ENCODE results near the gene ARAP3.
"Not testable (repeated sequence)": the region's sequence is repeated elsewhere in the genome, so short reads cannot be mapped to it uniquely, and the experiment has no call there.

Gene ARAP3

DNA sequence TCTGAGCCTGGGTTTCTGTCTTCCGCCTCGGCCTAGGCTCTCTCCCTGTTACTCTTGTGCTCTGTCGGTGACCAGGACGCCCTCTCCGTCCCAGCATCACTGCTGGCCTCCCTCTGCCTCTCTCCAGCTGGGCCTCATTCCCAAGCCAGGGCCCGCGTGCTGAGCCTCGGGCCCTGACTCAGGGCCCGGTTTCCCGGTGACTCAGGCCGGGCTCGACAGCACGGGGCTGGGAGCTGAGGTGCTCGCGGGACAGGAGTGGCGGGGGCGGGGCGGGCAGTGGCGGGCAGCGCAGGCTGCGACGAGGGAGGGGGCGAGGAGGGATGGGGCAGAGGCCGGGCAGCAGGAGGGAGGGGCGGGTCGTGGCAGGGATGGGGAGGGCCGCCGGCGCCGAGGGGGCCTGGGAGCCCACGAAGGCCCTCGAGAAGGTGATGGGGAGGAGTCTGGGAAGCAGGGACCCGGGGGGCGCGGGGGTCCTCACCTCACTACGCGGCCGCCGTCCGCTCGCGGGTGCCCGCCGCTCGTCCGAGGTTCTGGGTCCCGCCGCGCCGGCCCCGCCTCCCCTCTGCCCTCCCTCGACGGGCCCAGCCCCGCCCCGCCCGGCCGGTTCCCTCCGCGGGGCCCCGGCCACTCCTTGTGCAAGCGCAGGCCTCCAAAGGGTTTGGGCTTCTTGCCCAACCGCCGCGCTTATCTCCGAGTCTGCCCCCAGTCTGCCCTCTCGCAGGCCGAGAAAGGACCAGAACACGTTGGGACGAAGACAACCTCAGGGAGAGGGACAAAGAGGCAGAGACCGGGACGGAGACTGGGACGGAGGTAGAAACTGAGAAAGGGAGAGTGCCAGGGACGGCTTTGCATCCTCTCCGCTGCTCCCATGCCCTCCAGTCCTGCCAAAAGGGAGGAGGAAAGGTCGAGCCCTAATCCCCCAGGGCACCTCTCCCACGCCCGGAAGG lies at the start of gene ARAP3:
ARAP3 (minus strand) TSS at position 536 of the 947 bp plus-strand sequence. CDS start 1,744 bp downstream, outside the sequence.
- TF ChIP-seq, protein P1, sequence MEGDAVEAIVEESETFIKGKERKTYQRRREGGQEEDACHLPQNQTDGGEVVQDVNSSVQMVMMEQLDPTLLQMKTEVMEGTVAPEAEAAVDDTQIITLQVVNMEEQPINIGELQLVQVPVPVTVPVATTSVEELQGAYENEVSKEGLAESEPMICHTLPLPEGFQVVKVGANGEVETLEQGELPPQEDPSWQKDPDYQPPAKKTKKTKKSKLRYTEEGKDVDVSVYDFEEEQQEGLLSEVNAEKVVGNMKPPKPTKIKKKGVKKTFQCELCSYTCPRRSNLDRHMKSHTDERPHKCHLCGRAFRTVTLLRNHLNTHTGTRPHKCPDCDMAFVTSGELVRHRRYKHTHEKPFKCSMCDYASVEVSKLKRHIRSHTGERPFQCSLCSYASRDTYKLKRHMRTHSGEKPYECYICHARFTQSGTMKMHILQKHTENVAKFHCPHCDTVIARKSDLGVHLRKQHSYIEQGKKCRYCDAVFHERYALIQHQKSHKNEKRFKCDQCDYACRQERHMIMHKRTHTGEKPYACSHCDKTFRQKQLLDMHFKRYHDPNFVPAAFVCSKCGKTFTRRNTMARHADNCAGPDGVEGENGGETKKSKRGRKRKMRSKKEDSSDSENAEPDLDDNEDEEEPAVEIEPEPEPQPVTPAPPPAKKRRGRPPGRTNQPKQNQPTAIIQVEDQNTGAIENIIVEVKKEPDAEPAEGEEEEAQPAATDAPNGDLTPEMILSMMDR (IDR thresholded peaks at IDR 0.05; ENCODE audit: control insufficient read depth, extremely low read depth, insufficient read depth): no peak
- DNase-seq (ENCODE audit: low read depth): no peak
- no peak within 1 kb of the TSS for H3K4me3 ChIP-seq (ENCODE audit: low read depth, low read length)

GRCh38 chr5:141729387-141730006 lies 47.5 kb upstream of the ARAP3 start:
- TF ChIP-seq, protein P1 (IDR thresholded peaks at IDR 0.05; ENCODE audit: control insufficient read depth, extremely low read depth, insufficient read depth): no peak

GRCh38 chr5:141725891-141726290 lies 43.9 kb upstream of the ARAP3 start:
- no peak overlapping the region for H3K4me3 ChIP-seq (ENCODE audit: low read depth, low read length)
- TF ChIP-seq, protein P1 (IDR thresholded peaks at IDR 0.05; ENCODE audit: control insufficient read depth, extremely low read depth, insufficient read depth): no peak
- no peak for DNase-seq (ENCODE audit: low read depth)

More at GRCh38 chr5:141729387-141730006, 47.5 kb upstream of the ARAP3 start:
- DNase-seq (ENCODE audit: low read depth): no peak
- no peak overlapping the region for H3K4me3 ChIP-seq (ENCODE audit: low read depth, low read length)

DNA sequence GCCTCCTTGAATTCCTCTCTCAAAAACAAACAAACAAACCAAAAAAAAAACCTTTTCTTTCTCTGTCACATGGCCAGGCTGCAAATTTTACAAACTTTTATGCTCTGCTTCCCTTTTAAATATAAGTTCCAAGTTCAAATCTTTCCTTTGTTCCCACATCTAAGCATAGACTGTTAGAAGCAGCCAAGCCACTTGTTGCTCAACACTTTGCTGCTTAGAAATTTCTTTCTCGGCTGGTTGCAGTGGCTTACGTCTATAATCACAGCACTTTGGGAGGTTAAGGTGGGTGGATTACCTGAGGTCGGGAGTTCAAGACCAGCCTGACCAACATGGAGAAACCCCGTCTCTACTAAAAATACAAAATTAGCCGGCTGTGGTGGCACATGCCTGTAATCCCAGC lies 43.1 kb upstream of the ARAP3 start:
- DNase-seq (ENCODE audit: low read depth); H3K4me3 ChIP-seq (ENCODE audit: low read depth, low read length): not testable (repeated sequence)

DNA sequence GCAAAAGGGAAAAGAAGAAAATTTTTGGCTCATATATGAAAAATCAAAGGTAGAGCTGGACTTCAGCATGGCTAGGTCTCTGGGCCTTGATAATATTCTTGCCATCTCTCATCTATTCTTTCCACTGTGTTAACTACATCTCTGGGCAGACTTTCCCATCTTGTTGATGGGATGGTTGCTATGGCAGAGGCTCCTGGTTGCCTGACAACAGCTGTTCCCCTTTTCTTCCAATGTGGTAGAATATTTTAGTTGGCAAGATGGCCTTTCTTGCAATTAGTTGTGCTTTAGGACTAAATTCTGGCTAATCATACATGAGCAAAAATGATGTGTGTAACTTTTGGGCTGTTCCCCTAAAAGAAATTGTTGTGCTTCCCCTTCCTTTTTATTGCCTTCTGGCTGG lies 40.2 kb upstream of the ARAP3 start:
- TF ChIP-seq, protein P1 (IDR thresholded peaks at IDR 0.05; ENCODE audit: control insufficient read depth, extremely low read depth, insufficient read depth): no peak
- no peak for DNase-seq (ENCODE audit: low read depth)
- H3K4me3 ChIP-seq (ENCODE audit: low read depth, low read length): no peak overlapping the region

DNA sequence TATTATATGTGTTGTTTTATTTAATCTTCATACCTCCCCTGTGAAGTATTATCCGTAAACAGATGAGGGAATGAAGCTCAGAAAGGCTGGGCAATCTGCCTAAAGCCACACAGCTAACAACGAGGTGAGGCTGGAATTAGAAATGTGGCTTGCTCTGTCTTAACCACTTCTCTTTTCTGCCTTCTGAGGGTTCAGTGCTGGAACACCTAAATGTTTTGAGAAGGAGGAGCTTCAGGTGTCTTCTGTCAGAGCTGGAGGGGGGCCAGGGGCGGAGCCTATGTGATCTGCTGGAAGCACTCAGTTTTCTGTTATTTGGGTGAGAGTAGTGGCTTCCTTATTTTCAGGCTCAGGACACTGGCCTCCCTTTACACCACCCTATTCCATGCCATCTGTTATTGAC lies 35.0 kb upstream of the ARAP3 start:
- H3K4me3 ChIP-seq (ENCODE audit: low read depth, low read length): no peak overlapping the region
- TF ChIP-seq, protein P1 (IDR thresholded peaks at IDR 0.05; ENCODE audit: control insufficient read depth, extremely low read depth, insufficient read depth): no peak
- DNase-seq (ENCODE audit: low read depth): no peak

DNA sequence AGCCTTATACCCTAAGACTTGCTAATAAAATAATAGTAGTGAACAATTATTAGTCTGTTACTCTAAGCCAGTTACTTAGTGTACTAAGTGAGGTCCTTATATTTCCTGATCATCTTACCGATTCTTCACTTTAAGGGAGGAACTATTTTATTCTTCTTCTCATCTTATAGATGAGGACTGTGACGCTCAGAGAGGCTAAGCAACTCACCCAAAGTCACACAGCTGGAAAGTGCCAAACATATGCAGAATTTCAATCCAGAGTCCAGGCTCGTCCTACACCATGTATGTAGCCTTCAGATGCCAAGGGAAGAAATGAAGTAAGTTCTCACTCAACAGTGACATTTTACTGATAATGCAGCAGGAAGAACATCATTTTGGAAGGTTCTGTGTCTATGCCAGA lies 34.4 kb upstream of the ARAP3 start:
- H3K4me3 ChIP-seq (ENCODE audit: low read depth, low read length): no peak overlapping the region
- no peak for DNase-seq (ENCODE audit: low read depth)
- TF ChIP-seq, protein P1 (IDR thresholded peaks at IDR 0.05; ENCODE audit: control insufficient read depth, extremely low read depth, insufficient read depth): no peak
